GM23338 (cell line): Measurements from ENCODE around the gene ASPHD1. TPM values are rescaled to one million over a fixed set of nuclear protein-coding genes. Genes with fewer than 3 reads are reported as not detected.

Experiments
- ATAC-seq: fragments of 200-7000 bp; cut with Tn5 transposase; 3 replicates; pipeline ENCODE4 v1.9.1; 2020
- DNase-seq: peaks from one replicate; pipeline ENCODE4 v3.0.0-alpha.2; 2015; ENCODE audit warnings: low spot score
- H2AFZ ChIP-seq: fragments of 200-600 bp; sonication (generic); 2 replicates; pipeline ENCODE4 v1.8.0; 2016; ENCODE audit warnings: antibody characterized with exemption, mild to moderate bottlenecking, moderate library complexity
- H3F3A ChIP-seq: fragments of 200-600 bp; sonication (generic); replicated peaks from 2 replicates; pipeline ENCODE4 v1.8.0; 2017; ENCODE audit warnings: antibody characterized with exemption, mixed run types, low read depth
- H3K27ac ChIP-seq: fragments of 200-600 bp; sonication (generic); 2 replicates; pipeline ENCODE4 v1.6.1; 2016; ENCODE audit warnings: low read depth
- H3K27me3 ChIP-seq: fragments of 200-600 bp; sonication (generic); 2 replicates; pipeline ENCODE4 v1.8.0; 2016; ENCODE audit warnings: mild to moderate bottlenecking, mixed run types, moderate library complexity; ENCODE audit not compliant: insufficient read depth
- H3K36me3 ChIP-seq: fragments of 200-600 bp; sonication (generic); 2 replicates; pipeline ENCODE4 v1.8.0; 2016; ENCODE audit warnings: mild to moderate bottlenecking; ENCODE audit not compliant: insufficient read depth
- H3K4me1 ChIP-seq: fragments of 200-600 bp; sonication (generic); 2 replicates; pipeline ENCODE4 v1.8.0; 2016; ENCODE audit warnings: mild to moderate bottlenecking, moderate library complexity; ENCODE audit not compliant: insufficient read depth
- H3K4me2 ChIP-seq: fragments of 200-600 bp; sonication (generic); 2 replicates; pipeline ENCODE4 v1.7.1; 2017; ENCODE audit warnings: mixed run types
- H3K4me3 ChIP-seq: fragments of 200-600 bp; sonication (generic); 2 replicates; pipeline ENCODE4 v1.6.1; 2016; ENCODE audit warnings: mixed run types
- H3K79me2 ChIP-seq: fragments of 200-600 bp; sonication (generic); replicated peaks from 2 replicates; pipeline ENCODE4 v1.8.0; 2017; ENCODE audit warnings: mild to moderate bottlenecking; ENCODE audit not compliant: insufficient read depth
- H3K9me2 ChIP-seq: fragments of 200-600 bp; sonication (generic); 2 replicates; pipeline ENCODE4 v1.8.0; 2017; ENCODE audit not compliant: insufficient read depth
- H4K20me1 ChIP-seq: fragments of 200-600 bp; sonication (generic); replicated peaks from 2 replicates; pipeline ENCODE4 v1.8.0; 2017; ENCODE audit warnings: mild to moderate bottlenecking; ENCODE audit not compliant: insufficient read depth
- H3K27ac Mint-ChIP-seq: 2 replicates; pipeline ENCODE4 v1.8.0; 2020; ENCODE audit warnings: inconsistent platforms, mild to moderate bottlenecking, moderate library complexity, mixed read lengths
- H3K27me3 Mint-ChIP-seq: 3 replicates; pipeline ENCODE4 v1.8.0; 2022; ENCODE audit warnings: low read depth, mild to moderate bottlenecking, moderate library complexity, mixed read lengths, inconsistent platforms; ENCODE audit not compliant: insufficient read depth, poor library complexity
- H3K36me3 Mint-ChIP-seq: 3 replicates; pipeline ENCODE4 v1.8.0; 2021; ENCODE audit warnings: low read depth, mild to moderate bottlenecking, inconsistent platforms, moderate library complexity, mixed read lengths
- H3K4me1 Mint-ChIP-seq: 3 replicates; pipeline ENCODE4 v1.8.0; 2020; ENCODE audit warnings: mild to moderate bottlenecking, inconsistent platforms, mixed read lengths
- H3K4me3 Mint-ChIP-seq: 3 replicates; pipeline ENCODE4 v1.8.0; 2021; ENCODE audit warnings: moderate library complexity, mild to moderate bottlenecking, inconsistent platforms, mixed read lengths
- H3K9me3 Mint-ChIP-seq: 3 replicates; pipeline ENCODE4 v1.8.0; 2020; ENCODE audit warnings: moderate library complexity, mild to moderate bottlenecking, inconsistent platforms, mixed read lengths
- CREB1 ChIP-seq: fragments of 250-450 bp; sonication (Bioruptor Pico); IDR thresholded peaks from 2 replicates; pipeline ENCODE4 v1.5.0; 2020; ENCODE audit warnings: low read depth, mild to moderate bottlenecking, moderate library complexity
- CTCF ChIP-seq, 2 experiments: fragments of 200-600 bp in 1 of 2; sonication (generic) in 1 of 2; conservative IDR thresholded peaks; 2 replicates each; pipeline versions ENCODE4 v1.5.1 to v1.6.1; 2016 to 2017; ENCODE audit warnings: antibody characterized with exemption in 2 of 2, low read depth in 2 of 2, mild to moderate bottlenecking in 2 of 2, moderate library complexity in 1 of 2
- EZH2 ChIP-seq: fragments of 200-600 bp; sonication (generic); IDR thresholded peaks from one replicate; pipeline ENCODE4 v1.8.0; 2017; ENCODE audit warnings: antibody characterized with exemption, mild to moderate bottlenecking, low read depth; ENCODE audit not compliant: unreplicated experiment
- EZH2phosphoT487 ChIP-seq: fragments of 200-600 bp; sonication (generic); IDR thresholded peaks from one replicate; pipeline ENCODE4 v1.8.1; 2018; ENCODE audit warnings: antibody characterized with exemption; ENCODE audit not compliant: unreplicated experiment
- JUNB ChIP-seq: IDR thresholded peaks from one replicate; pipeline ENCODE4 v1.6.1; 2016; ENCODE audit warnings: antibody characterized with exemption; ENCODE audit not compliant: unreplicated experiment
- NANOG ChIP-seq: IDR thresholded peaks from 2 replicates; pipeline ENCODE4 v1.6.1; 2016; ENCODE audit warnings: antibody characterized with exemption, borderline replicate concordance
- STAT1 ChIP-seq: IDR thresholded peaks from one replicate; pipeline ENCODE4 v1.6.1; 2016; ENCODE audit warnings: antibody characterized with exemption; ENCODE audit not compliant: unreplicated experiment
- ZNF462 ChIP-seq: fragments of 250-450 bp; sonication (Bioruptor Pico); IDR thresholded peaks from 2 replicates; pipeline ENCODE4 v1.5.0; 2020; ENCODE audit warnings: mild to moderate bottlenecking, moderate library complexity
- polyA plus RNA-seq: library from polyadenylated mRNA; unstranded; fragments of >200 nt; fragmentation: Nextera tagmentation; extraction: Ambion mirVana; gene quantifications from 2 replicates; pipeline ENCODE4 v1.2.1, GENCODE V29; 2016
- total RNA-seq: library from RNA; depleted of rRNA; stranded (reverse); fragments of >200 nt; shearing (Covaris generic); gene quantifications from 2 replicates; pipeline ENCODE4 v1.2.3, GENCODE V29; 2014
- TF ChIP-seq, protein P1 (sequence below): IDR thresholded peaks from 2 replicates; pipeline ENCODE4 v1.6.1; 2016; ENCODE audit warnings: antibody characterized with exemption

ASPHD1 gene
- total and polyA plus RNA-seq, 2 experiments from 2014 or later: 15.5 to 20.6 TPM

DNA sequence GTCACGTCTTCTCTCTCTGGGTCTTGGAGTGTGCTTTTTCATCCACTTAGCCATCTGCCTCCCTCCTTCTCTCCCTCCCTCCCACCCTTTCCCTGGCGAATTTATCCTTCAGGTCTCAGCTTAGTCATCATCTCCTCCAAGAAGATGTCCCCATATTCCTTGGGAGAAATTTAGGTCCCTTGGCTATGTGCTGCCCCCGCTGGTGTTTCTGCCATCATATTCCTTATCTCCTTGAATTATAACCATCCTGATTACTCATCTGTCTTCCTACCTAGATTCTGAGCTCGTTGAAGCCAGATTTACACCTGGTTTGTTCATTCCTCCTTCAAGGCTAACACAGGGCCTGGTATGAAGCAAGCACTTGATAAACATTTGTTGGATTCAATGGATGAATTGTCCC, 5.9 kb upstream of the ASPHD1 start:
- Histone ChIP-seq H3K79me2 (no peaks in the 10 kb centered on the region), H3K4me2 (no peak overlapping the region), H3K4me3 (no peak overlapping the region), H4K20me1 (no peaks in the 10 kb centered on the region; the same call in 1 of the 2 replicates), H3K9me2 (no peaks in the 10 kb centered on the region), H2AFZ (no peak overlapping the region), H3K27me3 (no peaks in the 10 kb centered on the region), H3K4me1 (peaks cover 12% of the 10 kb centered on the region), H3K36me3 (no peaks in the 10 kb centered on the region), H3F3A (no peaks in the 10 kb centered on the region), H3K27ac (no peak overlapping the region)
- TF ChIP-seq EZH2phosphoT487 (no peak), JUNB (no peak), CTCF (conservative IDR thresholded peaks at IDR 0.05; ENCODE audit: low read depth in 2 of 2) (no peak), CREB1 (no peak), EZH2 (no peak), NANOG (no peak), STAT1 (no peak), ZNF462 (no peak)
- TF ChIP-seq, protein P1, sequence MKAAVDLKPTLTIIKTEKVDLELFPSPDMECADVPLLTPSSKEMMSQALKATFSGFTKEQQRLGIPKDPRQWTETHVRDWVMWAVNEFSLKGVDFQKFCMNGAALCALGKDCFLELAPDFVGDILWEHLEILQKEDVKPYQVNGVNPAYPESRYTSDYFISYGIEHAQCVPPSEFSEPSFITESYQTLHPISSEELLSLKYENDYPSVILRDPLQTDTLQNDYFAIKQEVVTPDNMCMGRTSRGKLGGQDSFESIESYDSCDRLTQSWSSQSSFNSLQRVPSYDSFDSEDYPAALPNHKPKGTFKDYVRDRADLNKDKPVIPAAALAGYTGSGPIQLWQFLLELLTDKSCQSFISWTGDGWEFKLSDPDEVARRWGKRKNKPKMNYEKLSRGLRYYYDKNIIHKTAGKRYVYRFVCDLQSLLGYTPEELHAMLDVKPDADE: no peak
- H3K4me3 Mint-ChIP-seq: no peak overlapping the region
- peaks cover 6% of the 10 kb centered on the region for H3K36me3 Mint-ChIP-seq
- peaks cover 2% of the 10 kb centered on the region for H3K27me3 Mint-ChIP-seq
- DNase-seq (no peak), ATAC-seq (no peak)
- no peaks in the 10 kb centered on the region for H3K9me3 Mint-ChIP-seq
- H3K27ac Mint-ChIP-seq: no peak overlapping the region
- peaks cover 22% of the 10 kb centered on the region for H3K4me1 Mint-ChIP-seq
